Superior temporal gyrus (tissue), 1 donor: ENCODE data around the gene DMRTC2.

Experiments
- DNase-seq: peaks from one replicate; pipeline ENCODE4 v3.0.0-alpha.2; 2016; ENCODE audit errors: extremely low spot score

The DMRTC2 gene

GRCh38 chr19:41847351-41848105 is 2.7 kb downstream of the DMRTC2 start:
- no peak for DNase-seq

GRCh38 chr19:41848666-41849065 is 3.8 kb downstream of the DMRTC2 start:
- no peak for DNase-seq

GRCh38 chr19:41849067-41849466 is 4.2 kb downstream of the DMRTC2 start:
- no peak for DNase-seq

GRCh38 chr19:41850381-41850780 is 5.5 kb downstream of the DMRTC2 start:
- DNase-seq, result no peak

GRCh38 chr19:41851456-41851855 is 6.6 kb downstream of the DMRTC2 start:
- DNase-seq, result no peak

- DNase-seq, result no peak
Measured at GRCh38 chr19:41853344-41853743, 8.5 kb downstream of the DMRTC2 start.

- no peak for DNase-seq
Measured at GRCh38 chr19:41853768-41854167, 8.9 kb downstream of the DMRTC2 start.

GRCh38 chr19:41859213-41859617 is 14.4 kb downstream of the DMRTC2 start:
- DNase-seq, result no peak

GRCh38 chr19:41859618-41860418 is 15.0 kb downstream of the DMRTC2 start, which contains the start of gene RPS19:
RPS19 (plus strand) TSS chr19:41860255; CDS start chr19:41860775, 520 bp downstream.
- DNase-seq, result peak; percentile 100

- no peak for DNase-seq
Measured at GRCh38 chr19:41860419-41861115, 15.7 kb downstream of the DMRTC2 start.

GRCh38 chr19:41861116-41861768 is 16.4 kb downstream of the DMRTC2 start:
- no peak for DNase-seq

GRCh38 chr19:41861846-41862245 is 17.0 kb downstream of the DMRTC2 start:
- DNase-seq, result no peak

- no peak for DNase-seq
Measured at GRCh38 chr19:41862445-41862986, 17.7 kb downstream of the DMRTC2 start.

GRCh38 chr19:41863209-41863931 is 18.5 kb downstream of the DMRTC2 start:
- DNase-seq, result no peak

- no peak for DNase-seq
Measured at GRCh38 chr19:41864374-41864773, 19.5 kb downstream of the DMRTC2 start.

GRCh38 chr19:41866284-41866683 is 21.4 kb downstream of the DMRTC2 start:
- DNase-seq, result no peak

GRCh38 chr19:41868120-41868988 is 23.5 kb downstream of the DMRTC2 start:
- no peak for DNase-seq

- DNase-seq, result no peak
Measured at GRCh38 chr19:41868989-41869300, 24.1 kb downstream of the DMRTC2 start.

- no peak for DNase-seq
Measured at GRCh38 chr19:41869374-41869955, 24.6 kb downstream of the DMRTC2 start.

- no peak for DNase-seq
Measured at GRCh38 chr19:41870401-41870873, 25.6 kb downstream of the DMRTC2 start.
